Cardiac fibroblast (primary cell): Measurements from ENCODE around the gene CEBPG.

Source experiments
- DNase-seq, 2 donors: peaks; one replicate each; pipeline versions ENCODE4 v3.0.0 to v3.0.0-alpha.2; 2010; ENCODE audit warnings: low read depth in 2 of 2
- H3K4me3 ChIP-seq, 2 donors: replicated peaks in 1 of 2; 1 replicate in 1 of 2; 2 replicates in 1 of 2; pipeline ENCODE4 v1.5.1; 2011; ENCODE audit warnings: low read depth in 2 of 2, low read length in 2 of 2, mild to moderate bottlenecking in 2 of 2, moderate library complexity in 1 of 2
- CTCF ChIP-seq: IDR thresholded peaks from one replicate; pipeline ENCODE4 v1.5.1; 2011; ENCODE audit warnings: low read depth, mild to moderate bottlenecking, low read length, inconsistent platforms

The CEBPG gene

GRCh38 chr19:33426621-33427361 is 53.3 kb downstream of the CEBPG start:
- DNase-seq = no peak
- no peak overlapping the region for H3K4me3 ChIP-seq
- TF ChIP-seq CTCF = no peak

- TF ChIP-seq CTCF = no peak
- no peak overlapping the region for H3K4me3 ChIP-seq
- DNase-seq = no peak
Measured at GRCh38 chr19:33427801-33428626, 54.5 kb downstream of the CEBPG start.

- DNase-seq = no peak
- TF ChIP-seq CTCF = no peak
- no peak overlapping the region for H3K4me3 ChIP-seq
Measured at GRCh38 chr19:33428627-33429125, 55.2 kb downstream of the CEBPG start.

- no peak for TF ChIP-seq CTCF
- no peak overlapping the region for H3K4me3 ChIP-seq
- no peak for DNase-seq
Measured at GRCh38 chr19:33429891-33430673, 56.6 kb downstream of the CEBPG start.

GRCh38 chr19:33430674-33431277 is 57.3 kb downstream of the CEBPG start:
- peak; percentile 88 for TF ChIP-seq CTCF
- peak; percentile 70 to 73 for DNase-seq
- no peak overlapping the region for H3K4me3 ChIP-seq

GRCh38 chr19:33432015-33432414 is 58.5 kb downstream of the CEBPG start:
- no peak for DNase-seq
- no peak overlapping the region for H3K4me3 ChIP-seq
- no peak for TF ChIP-seq CTCF
